Suprapubic skin (tissue), 4 donors: Measurements from ENCODE around the gene ACTBL2. TPM values are rescaled to one million over a fixed set of nuclear protein-coding genes. Genes with fewer than 3 reads are reported as not detected.

Experiments used
- DNase-seq, 2 donors: peaks; one replicate each; pipeline ENCODE4 v3.0.0-alpha.2; 2019; ENCODE audit warnings: low spot score in 2 of 2
- H3K27ac ChIP-seq: fragments of 200-600 bp; sonication (generic); one replicate; pipeline ENCODE4 v1.5.1; 2019
- H3K27me3 ChIP-seq: fragments of 200-600 bp; sonication (generic); one replicate; pipeline ENCODE4 v1.5.1; 2019
- H3K36me3 ChIP-seq: fragments of 200-600 bp; sonication (generic); one replicate; pipeline ENCODE4 v1.5.1; 2019
- H3K4me1 ChIP-seq: fragments of 200-600 bp; sonication (generic); one replicate; pipeline ENCODE4 v1.5.1; 2019
- H3K4me3 ChIP-seq: fragments of 200-600 bp; sonication (generic); one replicate; pipeline ENCODE4 v1.5.1; 2019; ENCODE audit warnings: mild to moderate bottlenecking
- H3K9me3 ChIP-seq: fragments of 200-600 bp; sonication (generic); one replicate; pipeline ENCODE4 v1.5.1; 2019
- CTCF ChIP-seq, 2 donors: fragments of 200-600 bp in 1 of 2; fragments of 450-650 bp in 1 of 2; sonication (generic) in 1 of 2; IDR thresholded peaks; one replicate each; pipeline ENCODE4 v1.5.1; 2016 to 2019; ENCODE audit warnings: antibody characterized with exemption in 2 of 2, mild to moderate bottlenecking in 1 of 2, moderate library complexity in 1 of 2
- EP300 ChIP-seq: sonication (generic); formaldehyde crosslinking; IDR thresholded peaks from one replicate; pipeline ENCODE4 v1.6.1; 2017; ENCODE audit warnings: antibody characterized with exemption
- POLR2A ChIP-seq, 2 donors: fragments of 450-650 bp; IDR thresholded peaks; one replicate each; pipeline ENCODE4 v1.6.1; 2017; ENCODE audit warnings: antibody characterized with exemption in 2 of 2, mild to moderate bottlenecking in 2 of 2, moderate library complexity in 2 of 2
- POLR2AphosphoS5 ChIP-seq, 3 donors: sonication (generic); formaldehyde crosslinking; IDR thresholded peaks; one replicate each; pipeline ENCODE4 v1.6.1; 2017; ENCODE audit warnings: antibody characterized with exemption in 3 of 3
- WGBS: methylation state at CpG from one replicate; pipeline ENCODE4 v1.1.5; 2018; 5-methylcytosine and 5-hydroxymethylcytosine counted together
- total RNA-seq, 4 donors: library from RNA; depleted of rRNA; stranded (reverse); fragments of >200 nt; gene quantifications; one replicate each; pipeline ENCODE4 v1.1.0, GENCODE V29; 2016

Gene ACTBL2
- total RNA-seq, 4 donors from 2014 or later: 1.0 to 4.8 (median 1.6) TPM; not detected in 1

GRCh38 chr5:57445705-57446037, 36.9 kb downstream of the ACTBL2 start:
- Histone ChIP-seq H3K36me3 (no peaks in the 10 kb centered on the region), H3K27me3 (no peaks in the 10 kb centered on the region), H3K4me1 (peaks cover 14% of the 10 kb centered on the region), H3K9me3 (no peaks in the 10 kb centered on the region), H3K4me3 (no peak overlapping the region), H3K27ac (no peak overlapping the region)
- DNase-seq: no peak
- WGBS: 91% methylated on average over 4 of the region's 4 CpGs
- no peak for TF ChIP-seq POLR2AphosphoS5 (IDR thresholded peaks at IDR 0.05)
- no peak for TF ChIP-seq EP300
- no peak for TF ChIP-seq POLR2A (IDR thresholded peaks at IDR 0.05)
- no peak for TF ChIP-seq CTCF (IDR thresholded peaks at IDR 0.05)

GRCh38 chr5:57445006-57445704, 37.5 kb downstream of the ACTBL2 start:
- Histone ChIP-seq H3K36me3 (no peaks in the 10 kb centered on the region), H3K27me3 (no peaks in the 10 kb centered on the region), H3K27ac (no peak overlapping the region), H3K4me1 (peaks cover 14% of the 10 kb centered on the region), H3K9me3 (no peaks in the 10 kb centered on the region), H3K4me3 (no peak overlapping the region)
- 68% methylated on average over 5 of the region's 5 CpGs for WGBS
- no peak for DNase-seq
- TF ChIP-seq EP300 (no peak), POLR2A (IDR thresholded peaks at IDR 0.05) (no peak), CTCF (IDR thresholded peaks at IDR 0.05) (no peak), POLR2AphosphoS5 (IDR thresholded peaks at IDR 0.05) (no peak)

- no peak for DNase-seq
- Histone ChIP-seq H3K4me1 (peaks cover 14% of the 10 kb centered on the region), H3K27ac (peak overlapping the region; percentile 48)
Observed at GRCh38 chr5:57442080-57442839, 40.4 kb downstream of the ACTBL2 start.

GRCh38 chr5:57441557-57441956, 41.1 kb downstream of the ACTBL2 start:
- WGBS: 50% methylated on average over 2 of the region's 2 CpGs
- no peaks in the 10 kb centered on the region for H3K36me3 ChIP-seq

More at GRCh38 chr5:57442080-57442839, 40.4 kb downstream of the ACTBL2 start:
- 50% methylated on average over 4 of the region's 4 CpGs for WGBS
- H3K9me3 ChIP-seq: no peaks in the 10 kb centered on the region
- H3K36me3 ChIP-seq: no peaks in the 10 kb centered on the region
- TF ChIP-seq EP300 (no peak), POLR2AphosphoS5 (IDR thresholded peaks at IDR 0.05) (peak in 2 of 3 donors; percentile 19 to 60)
- no peak overlapping the region for H3K4me3 ChIP-seq
- H3K27me3 ChIP-seq: no peaks in the 10 kb centered on the region

GRCh38 chr5:57439601-57440000, 43.0 kb downstream of the ACTBL2 start:
- no peak overlapping the region for H3K4me3 ChIP-seq
- WGBS: 86% methylated on average over 2 of the region's 2 CpGs
- H3K9me3 ChIP-seq: no peaks in the 10 kb centered on the region
- DNase-seq: no peak
- no peaks in the 10 kb centered on the region for H3K36me3 ChIP-seq
- TF ChIP-seq POLR2A (IDR thresholded peaks at IDR 0.05) (no peak), EP300 (no peak), POLR2AphosphoS5 (IDR thresholded peaks at IDR 0.05) (no peak), CTCF (IDR thresholded peaks at IDR 0.05) (no peak)
- no peak overlapping the region for H3K27ac ChIP-seq
- H3K4me1 ChIP-seq: peaks cover 14% of the 10 kb centered on the region
- no peaks in the 10 kb centered on the region for H3K27me3 ChIP-seq

More at GRCh38 chr5:57441557-57441956, 41.1 kb downstream of the ACTBL2 start:
- Histone ChIP-seq H3K9me3 (no peaks in the 10 kb centered on the region), H3K4me1 (peaks cover 14% of the 10 kb centered on the region), H3K27me3 (no peaks in the 10 kb centered on the region), H3K27ac (no peak overlapping the region), H3K4me3 (no peak overlapping the region)
- TF ChIP-seq POLR2AphosphoS5 (IDR thresholded peaks at IDR 0.05): no peak
- no peak for TF ChIP-seq POLR2A (IDR thresholded peaks at IDR 0.05)
- TF ChIP-seq CTCF (IDR thresholded peaks at IDR 0.05): no peak
- TF ChIP-seq EP300: no peak
- no peak for DNase-seq
